ENCODE measurements around the gene IGSF21. TPM values are rescaled to one million over a fixed set of nuclear protein-coding genes. Genes with fewer than 3 reads are reported as not detected.

The IGSF21 gene
- total RNA-seq, 1 experiment from 2014 or later, result not detected

GRCh38 chr1:18146886-18147285 is 39.3 kb downstream of the IGSF21 start:
- no TSS peak for BruUV-seq (replicated peaks)
- ChIA-PET CTCF (no interaction called here), POLR2A (no interaction called here)
- H3K27me3 Mint-ChIP-seq (ENCODE audit: insufficient read depth, unreplicated experiment), result peaks cover 11% of the 10 kb centered on the region
- H3K36me3 Mint-ChIP-seq (ENCODE audit: insufficient read depth, unreplicated experiment), result no peaks in the 10 kb centered on the region
- no peak for DNase-seq (ENCODE audit: unreplicated experiment)
- intact Hi-C loops (cut with micrococcal nuclease), result no loop called here
- H3K4me1 Mint-ChIP-seq (ENCODE audit: insufficient read depth, unreplicated experiment), result no peaks in the 10 kb centered on the region
- H3K9me3 Mint-ChIP-seq (ENCODE audit: unreplicated experiment), result no peaks in the 10 kb centered on the region
- H3K27ac Mint-ChIP-seq (ENCODE audit: low read depth, unreplicated experiment), result no peak overlapping the region
- TF ChIP-seq CTCF (IDR thresholded peaks at IDR 0.05; ENCODE audit: unreplicated experiment), result no peak
- no peak overlapping the region for H3K4me3 Mint-ChIP-seq (ENCODE audit: unreplicated experiment)

GRCh38 chr1:18147672-18148071 is 40.1 kb downstream of the IGSF21 start:
- peaks cover 11% of the 10 kb centered on the region for H3K27me3 Mint-ChIP-seq (ENCODE audit: insufficient read depth, unreplicated experiment)
- H3K4me3 Mint-ChIP-seq (ENCODE audit: unreplicated experiment), result no peak overlapping the region
- no TSS peak for BruUV-seq (replicated peaks)
- H3K27ac Mint-ChIP-seq (ENCODE audit: low read depth, unreplicated experiment), result no peak overlapping the region
- POLR2A ChIA-PET, result no interaction called here
- no peak for TF ChIP-seq CTCF (IDR thresholded peaks at IDR 0.05; ENCODE audit: unreplicated experiment)
- H3K36me3 Mint-ChIP-seq (ENCODE audit: insufficient read depth, unreplicated experiment), result no peaks in the 10 kb centered on the region
- H3K9me3 Mint-ChIP-seq (ENCODE audit: unreplicated experiment), result no peaks in the 10 kb centered on the region
- CTCF ChIA-PET, result no interaction called here
- H3K4me1 Mint-ChIP-seq (ENCODE audit: insufficient read depth, unreplicated experiment), result no peaks in the 10 kb centered on the region
- DNase-seq (ENCODE audit: unreplicated experiment), result no peak
- intact Hi-C loops (cut with micrococcal nuclease), result no loop called here

GRCh38 chr1:18148461-18148860 is 40.9 kb downstream of the IGSF21 start:
- no peak overlapping the region for H3K4me3 Mint-ChIP-seq (ENCODE audit: unreplicated experiment)
- H3K36me3 Mint-ChIP-seq (ENCODE audit: insufficient read depth, unreplicated experiment), result no peaks in the 10 kb centered on the region
- TF ChIP-seq CTCF (IDR thresholded peaks at IDR 0.05; ENCODE audit: unreplicated experiment), result no peak
- no peak overlapping the region for H3K27ac Mint-ChIP-seq (ENCODE audit: low read depth, unreplicated experiment)
- no TSS peak for BruUV-seq (replicated peaks)
- POLR2A ChIA-PET, result no interaction called here
- intact Hi-C loops (cut with micrococcal nuclease), result no loop called here
- no peaks in the 10 kb centered on the region for H3K9me3 Mint-ChIP-seq (ENCODE audit: unreplicated experiment)
- DNase-seq (ENCODE audit: unreplicated experiment), result no peak
- CTCF ChIA-PET, result no interaction called here
- no peaks in the 10 kb centered on the region for H3K4me1 Mint-ChIP-seq (ENCODE audit: insufficient read depth, unreplicated experiment)
- peaks cover 11% of the 10 kb centered on the region for H3K27me3 Mint-ChIP-seq (ENCODE audit: insufficient read depth, unreplicated experiment)

GRCh38 chr1:18149027-18149641 is 41.5 kb downstream of the IGSF21 start:
- Mint-ChIP-seq H3K27ac (ENCODE audit: low read depth, unreplicated experiment) (no peak overlapping the region), H3K9me3 (ENCODE audit: unreplicated experiment) (no peaks in the 10 kb centered on the region), H3K36me3 (ENCODE audit: insufficient read depth, unreplicated experiment) (peaks cover 4% of the 10 kb centered on the region), H3K27me3 (ENCODE audit: insufficient read depth, unreplicated experiment) (peaks cover 11% of the 10 kb centered on the region), H3K4me3 (ENCODE audit: unreplicated experiment) (no peak overlapping the region), H3K4me1 (ENCODE audit: insufficient read depth, unreplicated experiment) (no peaks in the 10 kb centered on the region)
- TF ChIP-seq CTCF (IDR thresholded peaks at IDR 0.05; ENCODE audit: unreplicated experiment), result no peak
- DNase-seq (ENCODE audit: unreplicated experiment), result no peak
- ChIA-PET POLR2A (no interaction called here), CTCF (no interaction called here)
- BruUV-seq (replicated peaks), result no TSS peak
- intact Hi-C loops (cut with micrococcal nuclease), result no loop called here
